Smooth muscle cell (in vitro differentiated cells): ENCODE measurements around the gene LRRC4B. TPM values are rescaled to one million over a fixed set of nuclear protein-coding genes. Genes with fewer than 3 reads are reported as not detected.

Experiments
- DNase-seq: peaks from one replicate; lab custom pipeline; 2025; ENCODE audit not compliant: unreplicated experiment; lab: John Stamatoyannopoulos, UW
- H2AFZ ChIP-seq: fragments of 200-600 bp; sonication (generic); 2 replicates; pipeline ENCODE4 v1.6.0; 2016; ENCODE audit warnings: antibody characterized with exemption, low read depth, mild to moderate bottlenecking
- H3F3A ChIP-seq: fragments of 200-600 bp; sonication (generic); 2 replicates; pipeline ENCODE4 v1.6.0; 2017; ENCODE audit warnings: antibody characterized with exemption, low read depth
- H3K27ac ChIP-seq: fragments of 200-600 bp; sonication (generic); 2 replicates; pipeline ENCODE4 v1.5.1; 2016; ENCODE audit warnings: low read depth, mild to moderate bottlenecking
- H3K27me3 ChIP-seq: fragments of 200-600 bp; sonication (generic); 2 replicates; pipeline ENCODE4 v1.6.1; 2016; ENCODE audit warnings: low read depth, mild to moderate bottlenecking
- H3K36me3 ChIP-seq: fragments of 200-600 bp; sonication (generic); 2 replicates; pipeline ENCODE4 v1.5.1; 2016; ENCODE audit warnings: low read depth
- H3K4me1 ChIP-seq: fragments of 200-600 bp; sonication (generic); 2 replicates; pipeline ENCODE4 v1.5.1; 2016; ENCODE audit warnings: low read depth
- H3K4me2 ChIP-seq: fragments of 200-600 bp; sonication (generic); 2 replicates; pipeline ENCODE4 v1.6.0; 2016; ENCODE audit warnings: mild to moderate bottlenecking
- H3K4me3 ChIP-seq: fragments of 200-600 bp; sonication (generic); 2 replicates; pipeline ENCODE4 v1.5.1; 2016; ENCODE audit warnings: mild to moderate bottlenecking
- H3K79me2 ChIP-seq: fragments of 200-600 bp; sonication (generic); 2 replicates; pipeline ENCODE4 v1.6.0; 2016; ENCODE audit warnings: low read depth, mild to moderate bottlenecking
- H3K9ac ChIP-seq: fragments of 200-600 bp; sonication (generic); 2 replicates; pipeline ENCODE4 v1.6.0; 2016; ENCODE audit warnings: low read depth
- H3K9me3 ChIP-seq: fragments of 200-600 bp; sonication (generic); replicated peaks from 2 replicates; pipeline ENCODE4 v1.5.1; 2016; ENCODE audit warnings: low read depth
- H4K20me1 ChIP-seq: fragments of 200-600 bp; sonication (generic); 2 replicates; pipeline ENCODE4 v1.6.0; 2016; ENCODE audit warnings: low read depth
- CTCF ChIP-seq: fragments of 200-600 bp; sonication (generic); IDR thresholded peaks from 2 replicates; pipeline ENCODE4 v1.5.1; 2017; ENCODE audit warnings: borderline replicate concordance, mild to moderate bottlenecking, antibody characterized with exemption; ENCODE audit not compliant: insufficient read depth, poor library complexity, severe bottlenecking
- WGBS: methylation state at CpG from one replicate; pipeline ENCODE4 v1.1.7; 2016; ENCODE audit warnings: low lambda C conversion rate; 5-methylcytosine and 5-hydroxymethylcytosine counted together
- polyA plus RNA-seq: library from polyadenylated mRNA; unstranded; fragments of >200 nt; fragmentation: Nextera tagmentation; extraction: Ambion mirVana; gene quantifications from 2 replicates; pipeline ENCODE4 v1.2.1, GENCODE V29; 2016
- total RNA-seq: library from RNA; depleted of rRNA; stranded (reverse); fragments of >200 nt; gene quantifications from 2 replicates; pipeline ENCODE4 v1.2.3, GENCODE V29; 2014

The LRRC4B gene
- total and polyA plus RNA-seq, 2 experiments from 2014 or later: 1.7 to 8.6 TPM

- Histone ChIP-seq H3K4me2 (no peak overlapping the region), H3K4me1 (no peaks in the 10 kb centered on the region), H2AFZ (no peak overlapping the region), H3K79me2 (no peaks in the 10 kb centered on the region), H3K9ac (no peak overlapping the region), H3K9me3 (no peaks in the 10 kb centered on the region), H3K27ac (no peak overlapping the region), H3F3A (no peaks in the 10 kb centered on the region), H3K4me3 (no peak overlapping the region), H3K27me3 (peaks cover 13% of the 10 kb centered on the region), H4K20me1 (no peaks in the 10 kb centered on the region), H3K36me3 (no peaks in the 10 kb centered on the region)
- DNase-seq: no peak
- WGBS: 73% methylated on average over 6 of the region's 6 CpGs
- TF ChIP-seq CTCF: no peak
Observed at GRCh38 chr19:50602496-50602895, 34.3 kb upstream of the LRRC4B start.

GRCh38 chr19:50602089-50602422 lies 33.8 kb upstream of the LRRC4B start:
- peaks cover 10% of the 10 kb centered on the region for H3K27me3 ChIP-seq
- no peaks in the 10 kb centered on the region for H3K36me3 ChIP-seq
- no peaks in the 10 kb centered on the region for H3K9me3 ChIP-seq
- H3K4me3 ChIP-seq: no peak overlapping the region
- H3K4me1 ChIP-seq: no peaks in the 10 kb centered on the region
- no peak for TF ChIP-seq CTCF
- H2AFZ ChIP-seq: no peak overlapping the region
- no peaks in the 10 kb centered on the region for H3K79me2 ChIP-seq
- H3K4me2 ChIP-seq: no peak overlapping the region
- H3K9ac ChIP-seq: no peak overlapping the region
- no peak overlapping the region for H3K27ac ChIP-seq
- H4K20me1 ChIP-seq: no peaks in the 10 kb centered on the region
- H3F3A ChIP-seq: no peaks in the 10 kb centered on the region
- no peak for DNase-seq
- 92% methylated on average over 5 of the region's 5 CpGs for WGBS

- H3K9ac ChIP-seq: no peak overlapping the region
- no peak overlapping the region for H3K4me3 ChIP-seq
- H2AFZ ChIP-seq: no peak overlapping the region
- no peaks in the 10 kb centered on the region for H3K36me3 ChIP-seq
- no peaks in the 10 kb centered on the region for H3K4me1 ChIP-seq
- no peaks in the 10 kb centered on the region for H3K79me2 ChIP-seq
- H3K27me3 ChIP-seq: peaks cover 10% of the 10 kb centered on the region
- no peak for DNase-seq
- H3K9me3 ChIP-seq: no peaks in the 10 kb centered on the region
- no peak overlapping the region for H3K4me2 ChIP-seq
- 42% methylated on average over 11 of the region's 11 CpGs for WGBS
- H3K27ac ChIP-seq: no peak overlapping the region
- no peak for TF ChIP-seq CTCF
- no peaks in the 10 kb centered on the region for H3F3A ChIP-seq
- H4K20me1 ChIP-seq: no peaks in the 10 kb centered on the region
Observed at GRCh38 chr19:50601407-50602088, 33.3 kb upstream of the LRRC4B start.

- H4K20me1 ChIP-seq: no peaks in the 10 kb centered on the region
- H3K27me3 ChIP-seq: peaks cover 10% of the 10 kb centered on the region
- no peak overlapping the region for H3K4me2 ChIP-seq
- H2AFZ ChIP-seq: no peak overlapping the region
- WGBS: 88% methylated on average over 9 of the region's 9 CpGs
- H3K36me3 ChIP-seq: no peaks in the 10 kb centered on the region
- H3F3A ChIP-seq: no peaks in the 10 kb centered on the region
- no peak overlapping the region for H3K4me3 ChIP-seq
- no peak for DNase-seq
- H3K4me1 ChIP-seq: no peaks in the 10 kb centered on the region
- no peaks in the 10 kb centered on the region for H3K9me3 ChIP-seq
- no peak for TF ChIP-seq CTCF
- no peaks in the 10 kb centered on the region for H3K79me2 ChIP-seq
- H3K9ac ChIP-seq: no peak overlapping the region
- H3K27ac ChIP-seq: no peak overlapping the region
Observed at GRCh38 chr19:50599427-50599826, 31.2 kb upstream of the LRRC4B start.
